ENCODE measurements around the gene NUDC. TPM values are rescaled to one million over a fixed set of nuclear protein-coding genes. Genes with fewer than 3 reads are reported as not detected.
"Not testable (repeated sequence)": the region's sequence is repeated elsewhere in the genome, so short reads cannot be mapped to it uniquely, and the experiment has no call there.

Gene NUDC
- total RNA-seq, 2 experiments from 2014 or later, result 43.0 to 44.6 TPM

GRCh38 chr1:26945138-26945537 lies 23.6 kb downstream of the NUDC start:
- DNase-seq, result no peak
- H3K27me3 Mint-ChIP-seq, result no peaks in the 10 kb centered on the region
- H3K27me3 ChIP-seq (ENCODE audit: control insufficient read depth in 1 of 2, insufficient read depth in 2 of 2, low read length in 2 of 2), result no peaks in the 10 kb centered on the region
- no peak overlapping the region for H3K4me3 Mint-ChIP-seq
- intact Hi-C loops (cut with DNase I, micrococcal nuclease), result no loop called here
- no peaks in the 10 kb centered on the region for H3K4me1 Mint-ChIP-seq (ENCODE audit: low read depth)
- TF ChIP-seq CTCF (IDR thresholded peaks at IDR 0.05), result no peak
- POLR2A ChIA-PET, result no interaction called here
- H3K36me3 Mint-ChIP-seq (ENCODE audit: low read depth), result peaks cover 54% of the 10 kb centered on the region
- CTCF ChIA-PET, result no interaction called here
- no peaks in the 10 kb centered on the region for H3K9me3 Mint-ChIP-seq
- H3K4me1 ChIP-seq (ENCODE audit: insufficient read depth, low read length), result no peaks in the 10 kb centered on the region
- H3K36me3 ChIP-seq (ENCODE audit: insufficient read depth, low read length), result peaks cover 50% of the 10 kb centered on the region
- H3K27ac ChIP-seq (ENCODE audit: low read depth in 1 of 2, low read length in 2 of 2), result no peak overlapping the region
- H3K4me3 ChIP-seq (ENCODE audit: low read length), result no peak overlapping the region
- no peak for ATAC-seq (ENCODE audit: poor library complexity)
- H3K9me3 ChIP-seq (ENCODE audit: control insufficient read depth in 1 of 2, insufficient read depth in 1 of 2, low read length in 2 of 2), result no peaks in the 10 kb centered on the region
- no peak overlapping the region for H3K27ac Mint-ChIP-seq

GRCh38 chr1:26945728-26946127 lies 24.2 kb downstream of the NUDC start:
- H3K27ac Mint-ChIP-seq, result no peak overlapping the region
- no peak for ATAC-seq (ENCODE audit: poor library complexity)

GRCh38 chr1:26946270-26946669 lies 24.7 kb downstream of the NUDC start:
- H3K27me3 ChIP-seq (ENCODE audit: control insufficient read depth in 1 of 2, insufficient read depth in 2 of 2, low read length in 2 of 2), result no peaks in the 10 kb centered on the region
- DNase-seq (no peak), ATAC-seq (ENCODE audit: poor library complexity) (no peak)
- Mint-ChIP-seq H3K4me3 (no peak overlapping the region), H3K36me3 (ENCODE audit: low read depth) (peaks cover 52% of the 10 kb centered on the region), H3K9me3 (no peaks in the 10 kb centered on the region), H3K27ac (no peak overlapping the region), H3K4me1 (ENCODE audit: low read depth) (no peaks in the 10 kb centered on the region), H3K27me3 (no peaks in the 10 kb centered on the region)
- no peak overlapping the region for H3K4me3 ChIP-seq (ENCODE audit: low read length)
- H3K4me1 ChIP-seq (ENCODE audit: insufficient read depth, low read length), result no peaks in the 10 kb centered on the region
- peaks cover 52% of the 10 kb centered on the region for H3K36me3 ChIP-seq (ENCODE audit: insufficient read depth, low read length)
- no peak overlapping the region for H3K27ac ChIP-seq (ENCODE audit: low read depth in 1 of 2, low read length in 2 of 2)
- ChIA-PET CTCF (no interaction called here), POLR2A (no interaction called here)
- intact Hi-C loops (cut with DNase I, micrococcal nuclease), result no loop called here
- no peak for TF ChIP-seq CTCF (IDR thresholded peaks at IDR 0.05)
- H3K9me3 ChIP-seq (ENCODE audit: control insufficient read depth in 1 of 2, insufficient read depth in 1 of 2, low read length in 2 of 2), result no peaks in the 10 kb centered on the region

More at GRCh38 chr1:26945728-26946127, 24.2 kb downstream of the NUDC start:
- Mint-ChIP-seq H3K36me3 (ENCODE audit: low read depth) (peaks cover 52% of the 10 kb centered on the region), H3K9me3 (no peaks in the 10 kb centered on the region), H3K4me1 (ENCODE audit: low read depth) (no peaks in the 10 kb centered on the region), H3K27me3 (no peaks in the 10 kb centered on the region), H3K4me3 (no peak overlapping the region)
- Histone ChIP-seq H3K36me3 (ENCODE audit: insufficient read depth, low read length) (peaks cover 51% of the 10 kb centered on the region), H3K27ac (ENCODE audit: low read depth in 1 of 2, low read length in 2 of 2) (no peak overlapping the region), H3K4me3 (ENCODE audit: low read length) (no peak overlapping the region), H3K27me3 (ENCODE audit: control insufficient read depth in 1 of 2, insufficient read depth in 2 of 2, low read length in 2 of 2) (no peaks in the 10 kb centered on the region), H3K9me3 (ENCODE audit: control insufficient read depth in 1 of 2, insufficient read depth in 1 of 2, low read length in 2 of 2) (no peaks in the 10 kb centered on the region), H3K4me1 (ENCODE audit: insufficient read depth, low read length) (no peaks in the 10 kb centered on the region)
- intact Hi-C loops (cut with DNase I, micrococcal nuclease), result no loop called here
- DNase-seq, result no peak
- TF ChIP-seq CTCF (IDR thresholded peaks at IDR 0.05), result no peak
- CTCF ChIA-PET, result no interaction called here
- POLR2A ChIA-PET, result no interaction called here

GRCh38 chr1:26948725-26949057 lies 27.1 kb downstream of the NUDC start:
- H3K27ac ChIP-seq (ENCODE audit: low read depth in 1 of 2, low read length in 2 of 2); H3K27me3 ChIP-seq (ENCODE audit: control insufficient read depth in 1 of 2, insufficient read depth in 2 of 2, low read length in 2 of 2); POLR2A ChIA-PET; H3K9me3 Mint-ChIP-seq; H3K9me3 ChIP-seq (ENCODE audit: control insufficient read depth in 1 of 2, insufficient read depth in 1 of 2, low read length in 2 of 2); H3K4me1 Mint-ChIP-seq (ENCODE audit: low read depth); H3K27me3 Mint-ChIP-seq; intact Hi-C loops (cut with DNase I, micrococcal nuclease); H3K4me3 ChIP-seq (ENCODE audit: low read length); CTCF ChIA-PET; H3K27ac Mint-ChIP-seq; DNase-seq; ATAC-seq (ENCODE audit: poor library complexity); H3K4me1 ChIP-seq (ENCODE audit: insufficient read depth, low read length); H3K4me3 Mint-ChIP-seq: not testable (repeated sequence)
- peaks cover 32% of the 10 kb centered on the region for H3K36me3 ChIP-seq (ENCODE audit: insufficient read depth, low read length)
- peaks cover 36% of the 10 kb centered on the region for H3K36me3 Mint-ChIP-seq (ENCODE audit: low read depth)
